ENCODE results near the gene EIF2D. TPM values are rescaled to one million over a fixed set of nuclear protein-coding genes. Genes with fewer than 3 reads are reported as not detected.
A peak's percentile ranks its signal among the peaks of the same experiment; 100 is the strongest.

Gene EIF2D
- total RNA-seq, 3 donors from 2014 or later (not counting 1 experiment from before 2014, with no cell fraction given) = 31.8 to 34.6 (median 32.7) TPM

GRCh38 chr1:206577626-206578025 is 34.6 kb downstream of the EIF2D start:
- peak overlapping the region; percentile 94 for H3K4me3 Mint-ChIP-seq
- Histone ChIP-seq H3K4me1 (ENCODE audit: control insufficient read depth, insufficient read depth, low read length) (peaks cover 99% of the 10 kb centered on the region), H3K9me3 (ENCODE audit: control insufficient read depth, insufficient read depth, low read length) (no peaks in the 10 kb centered on the region), H3K27me3 (ENCODE audit: control insufficient read depth, insufficient read depth, low read length) (no peaks in the 10 kb centered on the region), H3K4me3 (ENCODE audit: low read length) (no peak overlapping the region), H3K27ac (ENCODE audit: low read length) (peak overlapping the region; percentile 98), H3K36me3 (ENCODE audit: control insufficient read depth, insufficient read depth, low read length) (peaks cover 31% of the 10 kb centered on the region)
- ATAC-seq = no peak
- no peak for DNase-seq
- no peaks in the 10 kb centered on the region for H3K36me3 Mint-ChIP-seq
- H3K9me3 Mint-ChIP-seq = no peaks in the 10 kb centered on the region
- TF ChIP-seq, protein P1, sequence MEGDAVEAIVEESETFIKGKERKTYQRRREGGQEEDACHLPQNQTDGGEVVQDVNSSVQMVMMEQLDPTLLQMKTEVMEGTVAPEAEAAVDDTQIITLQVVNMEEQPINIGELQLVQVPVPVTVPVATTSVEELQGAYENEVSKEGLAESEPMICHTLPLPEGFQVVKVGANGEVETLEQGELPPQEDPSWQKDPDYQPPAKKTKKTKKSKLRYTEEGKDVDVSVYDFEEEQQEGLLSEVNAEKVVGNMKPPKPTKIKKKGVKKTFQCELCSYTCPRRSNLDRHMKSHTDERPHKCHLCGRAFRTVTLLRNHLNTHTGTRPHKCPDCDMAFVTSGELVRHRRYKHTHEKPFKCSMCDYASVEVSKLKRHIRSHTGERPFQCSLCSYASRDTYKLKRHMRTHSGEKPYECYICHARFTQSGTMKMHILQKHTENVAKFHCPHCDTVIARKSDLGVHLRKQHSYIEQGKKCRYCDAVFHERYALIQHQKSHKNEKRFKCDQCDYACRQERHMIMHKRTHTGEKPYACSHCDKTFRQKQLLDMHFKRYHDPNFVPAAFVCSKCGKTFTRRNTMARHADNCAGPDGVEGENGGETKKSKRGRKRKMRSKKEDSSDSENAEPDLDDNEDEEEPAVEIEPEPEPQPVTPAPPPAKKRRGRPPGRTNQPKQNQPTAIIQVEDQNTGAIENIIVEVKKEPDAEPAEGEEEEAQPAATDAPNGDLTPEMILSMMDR (IDR thresholded peaks at IDR 0.05) = no peak
- no peaks in the 10 kb centered on the region for H3K27me3 Mint-ChIP-seq (ENCODE audit: low read depth in 2 of 2)
- peaks cover 98 to 100% of the 10 kb centered on the region in 2 donors for H3K4me1 Mint-ChIP-seq
- intact Hi-C loops (cut with micrococcal nuclease) = no loop called here
- H3K27ac Mint-ChIP-seq = peak overlapping the region; percentile 90 to 100
- WGBS (ENCODE audit: insufficient coverage) = 70% methylated on average over 4 of the region's 4 CpGs

GRCh38 chr1:206575894-206576737 is 36.1 kb downstream of the EIF2D start:
- ATAC-seq = no peak
- Histone ChIP-seq H3K4me1 (ENCODE audit: control insufficient read depth, insufficient read depth, low read length) (peaks cover 94% of the 10 kb centered on the region), H3K27ac (ENCODE audit: low read length) (peak overlapping the region; percentile 98), H3K27me3 (ENCODE audit: control insufficient read depth, insufficient read depth, low read length) (no peaks in the 10 kb centered on the region), H3K36me3 (ENCODE audit: control insufficient read depth, insufficient read depth, low read length) (peaks cover 39% of the 10 kb centered on the region), H3K9me3 (ENCODE audit: control insufficient read depth, insufficient read depth, low read length) (no peaks in the 10 kb centered on the region), H3K4me3 (ENCODE audit: low read length) (no peak overlapping the region)
- H3K4me1 Mint-ChIP-seq = peaks cover 98 to 100% of the 10 kb centered on the region in 2 donors
- TF ChIP-seq, protein P1 (IDR thresholded peaks at IDR 0.05) = no peak
- no peaks in the 10 kb centered on the region for H3K27me3 Mint-ChIP-seq (ENCODE audit: low read depth in 2 of 2)
- H3K9me3 Mint-ChIP-seq = no peaks in the 10 kb centered on the region
- no peaks in the 10 kb centered on the region for H3K36me3 Mint-ChIP-seq
- H3K27ac Mint-ChIP-seq = peak overlapping the region; percentile 90 to 100
- no peak for DNase-seq
- 66% methylated on average over 3 of the region's 3 CpGs for WGBS (ENCODE audit: insufficient coverage)
- intact Hi-C loops (cut with micrococcal nuclease) = loop anchor here (1.0 kb wide), 1 partner anchor 10 kb away; no protein-coding TSS in a partner anchor
- H3K4me3 Mint-ChIP-seq = peak overlapping the region; percentile 94

GRCh38 chr1:206575165-206575893 is 36.9 kb downstream of the EIF2D start:
- H3K4me1 ChIP-seq (ENCODE audit: control insufficient read depth, insufficient read depth, low read length) = peaks cover 90% of the 10 kb centered on the region
- no peaks in the 10 kb centered on the region for H3K27me3 ChIP-seq (ENCODE audit: control insufficient read depth, insufficient read depth, low read length)
- H3K4me1 Mint-ChIP-seq = peaks cover 98 to 100% of the 10 kb centered on the region in 2 donors
- peak overlapping the region; percentile 98 for H3K27ac ChIP-seq (ENCODE audit: low read length)
- ATAC-seq = peak; percentile 51 to 75 (median 65)
- H3K36me3 Mint-ChIP-seq = no peaks in the 10 kb centered on the region
- 1% methylated on average over 11 of the region's 11 CpGs for WGBS (ENCODE audit: insufficient coverage)
- H3K4me3 Mint-ChIP-seq = peak overlapping the region; percentile 94
- no peaks in the 10 kb centered on the region for H3K9me3 Mint-ChIP-seq
- TF ChIP-seq, protein P1 (IDR thresholded peaks at IDR 0.05) = no peak
- peak overlapping the region; percentile 90 to 100 for H3K27ac Mint-ChIP-seq
- H3K4me3 ChIP-seq (ENCODE audit: low read length) = no peak overlapping the region
- intact Hi-C loops (cut with micrococcal nuclease) = loop anchor here (1.0 kb wide), 1 partner anchor 9 kb away; no protein-coding TSS in a partner anchor
- DNase-seq = peak in 1 of 2 donors; percentile 87
- peaks cover 38% of the 10 kb centered on the region for H3K36me3 ChIP-seq (ENCODE audit: control insufficient read depth, insufficient read depth, low read length)
- H3K9me3 ChIP-seq (ENCODE audit: control insufficient read depth, insufficient read depth, low read length) = no peaks in the 10 kb centered on the region
- H3K27me3 Mint-ChIP-seq (ENCODE audit: low read depth in 2 of 2) = no peaks in the 10 kb centered on the region
